Natural killer cell (primary cell): Measurements from ENCODE around the gene SDC3. TPM values are rescaled to one million over a fixed set of nuclear protein-coding genes. Genes with fewer than 3 reads are reported as not detected.

Source experiments
- ATAC-seq, 3 donors: fragments of 150-1000 bp in 2 of 3; fragments of 200-7000 bp in 1 of 3; cut with Tn5 transposase; 1 replicate in 1 of 3; 2 replicates in 2 of 3; pipeline ENCODE4 v1.10.0; 2021; ENCODE audit warnings: mild to moderate bottlenecking in 2 of 3, moderate library complexity in 2 of 3
- DNase-seq, 2 donors: peaks; one replicate each; pipeline versions ENCODE4 v3.0.0 to v3.0.0-alpha.2; 2013 to 2021; ENCODE audit warnings: mixed read lengths in 1 of 2
- H3K27ac ChIP-seq: one replicate; pipeline ENCODE4 v1.5.1; 2013; ENCODE audit warnings: mild to moderate bottlenecking, low read length
- H3K27me3 ChIP-seq: one replicate; pipeline ENCODE4 v1.6.1; 2013; ENCODE audit warnings: low read length; ENCODE audit not compliant: control insufficient read depth, insufficient read depth
- H3K36me3 ChIP-seq: one replicate; pipeline ENCODE4 v1.6.1; 2013; ENCODE audit warnings: low read length; ENCODE audit not compliant: control insufficient read depth, insufficient read depth
- H3K4me1 ChIP-seq: one replicate; pipeline ENCODE4 v1.6.1; 2013; ENCODE audit warnings: low read length; ENCODE audit not compliant: control insufficient read depth, insufficient read depth
- H3K4me3 ChIP-seq: one replicate; pipeline ENCODE4 v1.5.1; 2013; ENCODE audit warnings: low read length
- H3K9me3 ChIP-seq: one replicate; pipeline ENCODE4 v1.6.1; 2013; ENCODE audit warnings: low read length; ENCODE audit not compliant: control insufficient read depth, insufficient read depth
- H3K27ac Mint-ChIP-seq, 2 donors: one replicate each; pipeline ENCODE4 v1.8.0; 2022; ENCODE audit warnings: mild to moderate bottlenecking in 2 of 2, mixed read lengths in 2 of 2, moderate library complexity in 1 of 2
- H3K27me3 Mint-ChIP-seq, 2 donors: one replicate each; pipeline ENCODE4 v1.8.0; 2022; ENCODE audit warnings: low read depth in 2 of 2, mixed read lengths in 2 of 2
- H3K36me3 Mint-ChIP-seq: one replicate; pipeline ENCODE4 v1.8.0; 2022; ENCODE audit warnings: mixed read lengths
- H3K4me1 Mint-ChIP-seq, 2 donors: one replicate each; pipeline ENCODE4 v1.8.0; 2022; ENCODE audit warnings: mixed read lengths in 2 of 2
- H3K4me3 Mint-ChIP-seq: one replicate; pipeline ENCODE4 v1.8.0; 2022; ENCODE audit warnings: mild to moderate bottlenecking, moderate library complexity, mixed read lengths
- H3K9me3 Mint-ChIP-seq, 2 donors: one replicate each; pipeline ENCODE4 v1.8.0; 2022; ENCODE audit warnings: mixed read lengths in 2 of 2
- CTCF ChIP-seq: fragments of 200-600 bp; IDR thresholded peaks from one replicate; pipeline ENCODE4 v1.8.0; 2022; ENCODE audit warnings: antibody characterized with exemption
- WGBS: methylation state at CpG from one replicate; pipeline ENCODE4 v1.1.7; 2013; ENCODE audit warnings: missing lambda C conversion rate; ENCODE audit not compliant: insufficient coverage; 5-methylcytosine and 5-hydroxymethylcytosine counted together
- intact Hi-C: fragments of 100-400 bp; cut with micrococcal nuclease; formaldehyde crosslinking; loops from one replicate; pipeline ENCODE4 v1.14.2; 2022
- total RNA-seq, 4 donors: library from RNA; stranded (reverse); fragments of 120-200 nt in 1 of 4; gene quantifications; one replicate each; pipeline versions ENCODE4 v1.2.3 to v1.2.4, GENCODE V29; 2013 to 2022

Gene SDC3
- total RNA-seq, 3 donors from 2014 or later (not counting 1 experiment from before 2014, with no cell fraction given), result 0.33 to 0.63 TPM; not detected in 1

- no peaks in the 10 kb centered on the region for H3K4me1 ChIP-seq
- Mint-ChIP-seq H3K9me3 (no peaks in the 10 kb centered on the region), H3K4me1 (peaks cover 0 to 10% of the 10 kb centered on the region in 2 donors), H3K27ac (no peak overlapping the region), H3K36me3 (no peaks in the 10 kb centered on the region), H3K4me3 (no peak overlapping the region), H3K27me3 (peaks cover 24 to 53% of the 10 kb centered on the region in 2 donors)
- no peak overlapping the region for H3K27ac ChIP-seq
- H3K4me3 ChIP-seq, result no peak overlapping the region
- H3K36me3 ChIP-seq, result no peaks in the 10 kb centered on the region
- H3K27me3 ChIP-seq, result peaks cover 8% of the 10 kb centered on the region
- 59% methylated on average over 13 of the region's 14 CpGs for WGBS
- intact Hi-C loops, result no loop called here
- TF ChIP-seq CTCF, result no peak
- DNase-seq (no peak), ATAC-seq (no peak)
- H3K9me3 ChIP-seq, result no peaks in the 10 kb centered on the region
Measured at GRCh38 chr1:30856260-30856790, 52.2 kb downstream of the SDC3 start.

GRCh38 chr1:30855686-30856259, 52.8 kb downstream of the SDC3 start:
- Histone ChIP-seq H3K27me3 (peaks cover 5% of the 10 kb centered on the region), H3K4me1 (no peaks in the 10 kb centered on the region), H3K4me3 (no peak overlapping the region), H3K9me3 (no peaks in the 10 kb centered on the region), H3K27ac (no peak overlapping the region), H3K36me3 (no peaks in the 10 kb centered on the region)
- Mint-ChIP-seq H3K4me1 (peaks cover 0 to 10% of the 10 kb centered on the region in 2 donors), H3K4me3 (no peak overlapping the region), H3K9me3 (no peaks in the 10 kb centered on the region), H3K36me3 (no peaks in the 10 kb centered on the region), H3K27me3 (peaks cover 23 to 50% of the 10 kb centered on the region in 2 donors), H3K27ac (no peak overlapping the region)
- ATAC-seq (no peak), DNase-seq (no peak)
- no peak for TF ChIP-seq CTCF
- intact Hi-C loops, result no loop called here
- 58% methylated on average over 4 of the region's 4 CpGs for WGBS

GRCh38 chr1:30853350-30853749, 55.2 kb downstream of the SDC3 start:
- no peak overlapping the region for H3K4me3 Mint-ChIP-seq
- no peak overlapping the region for H3K27ac Mint-ChIP-seq
- DNase-seq, result no peak
- Histone ChIP-seq H3K9me3 (no peaks in the 10 kb centered on the region), H3K36me3 (no peaks in the 10 kb centered on the region), H3K4me3 (no peak overlapping the region), H3K27me3 (peaks cover 4% of the 10 kb centered on the region), H3K27ac (no peak overlapping the region), H3K4me1 (no peaks in the 10 kb centered on the region)
- 59% methylated on average over 3 of the region's 4 CpGs for WGBS
- H3K4me1 Mint-ChIP-seq, result peaks cover 0 to 6% of the 10 kb centered on the region in 2 donors
- H3K27me3 Mint-ChIP-seq, result peaks cover 25 to 49% of the 10 kb centered on the region in 2 donors
- no peak for TF ChIP-seq CTCF
- H3K9me3 Mint-ChIP-seq, result no peaks in the 10 kb centered on the region
- no peaks in the 10 kb centered on the region for H3K36me3 Mint-ChIP-seq
- no peak for ATAC-seq
- intact Hi-C loops, result no loop called here

GRCh38 chr1:30852026-30852425, 56.5 kb downstream of the SDC3 start:
- H3K4me1 Mint-ChIP-seq, result peaks cover 0 to 6% of the 10 kb centered on the region in 2 donors
- H3K36me3 Mint-ChIP-seq, result no peaks in the 10 kb centered on the region
- Histone ChIP-seq H3K27ac (no peak overlapping the region), H3K4me1 (no peaks in the 10 kb centered on the region), H3K9me3 (no peaks in the 10 kb centered on the region), H3K36me3 (no peaks in the 10 kb centered on the region), H3K27me3 (peaks cover 10% of the 10 kb centered on the region), H3K4me3 (no peak overlapping the region)
- ATAC-seq (no peak), DNase-seq (no peak)
- no peak overlapping the region for H3K27ac Mint-ChIP-seq
- 78% methylated on average over 5 of the region's 5 CpGs for WGBS
- H3K4me3 Mint-ChIP-seq, result no peak overlapping the region
- intact Hi-C loops, result no loop called here
- no peaks in the 10 kb centered on the region for H3K9me3 Mint-ChIP-seq
- TF ChIP-seq CTCF, result no peak
- peaks cover 24 to 44% of the 10 kb centered on the region in 2 donors for H3K27me3 Mint-ChIP-seq
